ENCODE measurements around the gene RORC. TPM values are rescaled to one million over a fixed set of nuclear protein-coding genes. Genes with fewer than 3 reads are reported as not detected.
"Not testable (repeated sequence)": the region's sequence is repeated elsewhere in the genome, so short reads cannot be mapped to it uniquely, and the experiment has no call there.

Gene RORC
- total RNA-seq, 2 experiments from 2014 or later, result 3.8 to 3.9 TPM

GRCh38 chr1:151775894-151776664 is 55.5 kb downstream of the RORC start:
- no peaks in the 10 kb centered on the region for H3K9me3 Mint-ChIP-seq (ENCODE audit: low read depth)
- POLR2A ChIA-PET, result no interaction called here
- H3K36me3 Mint-ChIP-seq (ENCODE audit: low read depth), result peaks cover 11% of the 10 kb centered on the region
- no peak overlapping the region for H3K27ac Mint-ChIP-seq
- H3K4me3 Mint-ChIP-seq, result no peak overlapping the region
- no peaks in the 10 kb centered on the region for H3K4me1 Mint-ChIP-seq
- DNase-seq, result no peak
- CTCF ChIA-PET, result interaction anchor here (0.6 to 1.5 kb wide), 4 partner anchors 13 to 61 kb away, joined by 4 to 5 read pairs (median 4); partner anchors contain the start of gene TDRKH
- ATAC-seq, result no peak
- intact Hi-C loops (cut with DNase I, micrococcal nuclease), result no loop called here
- H3K27me3 Mint-ChIP-seq, result no peaks in the 10 kb centered on the region

DNA sequence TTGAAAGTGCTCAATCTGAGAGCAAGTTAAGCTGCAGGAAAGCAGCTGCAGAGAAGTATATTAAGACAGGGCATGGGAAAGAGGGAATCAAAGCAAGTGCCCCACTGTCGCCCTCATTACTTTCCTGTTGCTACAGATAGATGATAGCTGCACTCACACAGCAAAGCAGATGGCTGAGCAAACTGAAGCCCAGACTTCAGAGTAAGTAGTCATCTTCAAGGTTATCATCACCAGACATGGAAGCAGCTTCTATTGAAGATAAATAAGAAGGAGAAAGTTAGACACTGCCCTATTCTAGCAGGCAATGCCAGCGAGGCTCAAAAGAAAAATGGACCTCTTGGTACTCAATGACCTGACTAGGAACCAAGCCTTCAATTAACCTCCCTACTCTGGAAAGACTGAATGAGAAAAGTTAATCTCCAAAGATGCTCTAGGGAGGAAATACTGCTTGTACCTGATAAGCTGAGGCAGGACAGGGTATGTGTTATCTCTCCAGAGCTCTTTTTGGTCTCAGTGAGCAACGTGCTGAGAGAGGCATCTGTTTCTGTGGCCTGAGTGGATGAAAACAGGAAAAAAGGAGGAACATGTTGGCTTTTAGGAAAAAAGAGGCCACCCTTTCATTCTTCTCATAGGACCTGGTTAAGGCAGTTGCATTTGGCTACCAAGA is 57.2 kb downstream of the RORC start:
- intact Hi-C loops (cut with DNase I, micrococcal nuclease), result no loop called here
- H3K36me3 Mint-ChIP-seq (ENCODE audit: low read depth), result peaks cover 11% of the 10 kb centered on the region
- no peak overlapping the region for H3K27ac Mint-ChIP-seq
- H3K27me3 Mint-ChIP-seq, result no peaks in the 10 kb centered on the region
- ChIA-PET CTCF (interaction anchor here (0.6 to 1.5 kb wide), 2 partner anchors 16 to 37 kb away, joined by 4 read pairs; partner anchors contain the start of gene TDRKH), POLR2A (no interaction called here)
- H3K9me3 Mint-ChIP-seq (ENCODE audit: low read depth), result no peaks in the 10 kb centered on the region
- DNase-seq (no peak), ATAC-seq (no peak)
- H3K4me1 Mint-ChIP-seq, result no peaks in the 10 kb centered on the region
- no peak overlapping the region for H3K4me3 Mint-ChIP-seq

GRCh38 chr1:151773702-151774101 is 57.9 kb downstream of the RORC start:
- Mint-ChIP-seq H3K27ac (peak overlapping the region; percentile 5), H3K36me3 (ENCODE audit: low read depth) (peaks cover 5% of the 10 kb centered on the region), H3K27me3 (no peaks in the 10 kb centered on the region), H3K9me3 (ENCODE audit: low read depth) (no peaks in the 10 kb centered on the region), H3K4me1 (no peaks in the 10 kb centered on the region), H3K4me3 (no peak overlapping the region)
- ATAC-seq, result peak; percentile 55
- intact Hi-C loops (cut with DNase I, micrococcal nuclease), result no loop called here
- ChIA-PET POLR2A (interaction anchor here (0.8 kb wide), 1 partner anchor 34 kb away, joined by 3 read pairs; no protein-coding TSS in a partner anchor), CTCF (interaction anchor here (0.6 kb wide), 1 partner anchor 36 kb away, joined by 4 read pairs; no protein-coding TSS in a partner anchor)
- DNase-seq, result no peak

DNA sequence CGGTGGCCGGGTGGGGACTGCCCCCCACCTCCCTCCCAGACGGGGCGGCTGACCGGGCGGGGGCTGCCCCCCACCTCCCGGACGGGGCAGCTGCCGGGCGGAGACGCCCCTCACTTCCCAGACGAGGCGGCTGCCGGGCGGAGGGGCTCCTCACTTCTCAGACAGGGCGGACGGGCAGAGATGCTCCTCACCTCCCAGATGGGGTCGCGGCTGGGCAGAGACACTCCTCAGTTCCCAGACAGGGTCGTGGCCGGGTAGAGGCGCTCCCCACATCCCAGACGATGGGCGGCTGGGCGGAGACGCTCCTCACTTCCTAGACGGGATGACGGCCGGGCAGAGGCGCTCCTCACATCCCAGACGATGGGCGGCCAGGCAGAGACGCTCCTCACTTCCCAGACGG is 62.3 kb downstream of the RORC start:
- H3K36me3 Mint-ChIP-seq (ENCODE audit: low read depth); DNase-seq; H3K27me3 Mint-ChIP-seq; H3K9me3 Mint-ChIP-seq (ENCODE audit: low read depth); H3K4me1 Mint-ChIP-seq; CTCF ChIA-PET; ATAC-seq; H3K4me3 Mint-ChIP-seq; POLR2A ChIA-PET; intact Hi-C loops (cut with DNase I, micrococcal nuclease); H3K27ac Mint-ChIP-seq: not testable (repeated sequence)

DNA sequence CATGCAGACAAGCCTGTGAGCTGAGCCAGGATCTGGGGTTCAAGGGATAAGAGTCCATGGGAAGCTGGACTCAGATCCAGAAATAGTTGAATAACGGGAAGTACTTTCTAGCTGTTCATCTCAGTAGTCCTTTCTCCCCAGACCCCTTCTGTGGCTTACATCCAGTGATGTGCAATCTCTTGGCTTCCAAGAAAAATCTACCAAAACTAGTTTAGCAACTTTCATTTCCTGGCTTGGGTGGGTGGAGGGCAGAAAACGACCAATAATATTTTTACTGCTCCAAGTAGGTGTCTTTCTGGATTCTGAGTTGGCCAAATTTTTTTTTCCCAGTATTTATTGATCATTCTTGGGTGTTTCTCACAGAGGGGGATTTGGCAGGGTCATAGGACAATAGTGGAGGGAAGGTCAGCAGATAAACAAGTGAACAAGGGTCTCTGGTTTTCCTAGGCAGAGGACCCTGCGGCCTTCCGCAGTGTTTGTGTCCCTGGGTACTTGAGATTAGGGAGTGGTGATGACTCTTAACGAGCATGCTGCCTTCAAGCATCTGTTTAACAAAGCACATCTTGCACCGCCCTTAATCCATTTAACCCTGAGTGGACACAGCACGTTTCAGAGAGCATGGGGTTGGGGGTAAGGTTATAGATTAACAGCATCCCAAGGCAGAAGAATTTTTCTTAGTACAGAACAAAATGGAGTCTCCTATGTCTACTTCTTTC is 63.1 kb downstream of the RORC start:
- H3K9me3 Mint-ChIP-seq (ENCODE audit: low read depth); H3K36me3 Mint-ChIP-seq (ENCODE audit: low read depth); H3K27ac Mint-ChIP-seq; H3K4me3 Mint-ChIP-seq; ATAC-seq; H3K27me3 Mint-ChIP-seq; intact Hi-C loops (cut with DNase I, micrococcal nuclease); DNase-seq; POLR2A ChIA-PET: not testable (repeated sequence)
- CTCF ChIA-PET, result interaction anchor here (1.0 kb wide), 1 partner anchor 18 kb away, joined by 3 read pairs; no protein-coding TSS in a partner anchor
- H3K4me1 Mint-ChIP-seq, result peaks cover 12% of the 10 kb centered on the region

DNA sequence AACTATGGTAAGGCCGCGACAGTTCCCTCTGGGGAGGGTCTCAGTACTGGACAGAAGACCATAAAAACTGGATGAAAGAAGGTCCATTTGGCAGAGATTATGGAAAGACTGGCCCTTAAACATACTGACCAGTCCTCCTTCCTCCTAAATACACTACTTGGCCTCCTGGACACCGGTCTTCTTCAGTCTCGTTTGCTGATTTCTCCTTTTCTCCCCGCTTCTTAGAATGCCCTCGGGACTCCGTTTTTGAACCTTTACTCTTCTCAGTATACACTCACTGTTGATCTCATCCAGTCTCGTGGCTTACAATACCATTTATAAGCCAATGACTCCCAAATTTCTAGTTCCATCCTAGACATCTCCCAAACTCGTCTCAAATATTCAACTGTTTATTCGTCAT is 67.6 kb downstream of the RORC start:
- ChIA-PET POLR2A (interaction anchor here (1.0 kb wide), 1 partner anchor 58 kb away, joined by 4 read pairs; no protein-coding TSS in a partner anchor), CTCF (interaction anchor here (0.8 to 2.4 kb wide), 7 partner anchors 25 to 183 kb away, joined by 3 to 17 read pairs (median 4); partner anchors contain the start of gene TDRKH)
- H3K4me3 Mint-ChIP-seq, result peak overlapping the region; percentile 89
- H3K27me3 Mint-ChIP-seq, result no peaks in the 10 kb centered on the region
- DNase-seq (no peak), ATAC-seq (no peak)
- intact Hi-C loops (cut with DNase I, micrococcal nuclease), result loop anchor here (1.0 to 5.0 kb wide), 6 partner anchors 26 to 437 kb away; partner anchors contain the start of genes TDRKH (in 2 of the 2), C2CD4D (in 1 of the 2), PI4KB (in 1 of the 2) and PSMB4 (in 1 of the 2)
- H3K9me3 Mint-ChIP-seq (ENCODE audit: low read depth), result no peaks in the 10 kb centered on the region
- peaks cover 27% of the 10 kb centered on the region for H3K36me3 Mint-ChIP-seq (ENCODE audit: low read depth)
- peak overlapping the region; percentile 95 for H3K27ac Mint-ChIP-seq
- peaks cover 24% of the 10 kb centered on the region for H3K4me1 Mint-ChIP-seq

GRCh38 chr1:151762941-151763921 is 68.4 kb downstream of the RORC start, which contains the start of gene MRPL9:
Gene MRPL9, minus strand, starts transcription at chr1:151763496. Its CDS starts 17 bp downstream, at chr1:151763479.
- H3K4me1 Mint-ChIP-seq, result peaks cover 24% of the 10 kb centered on the region
- H3K4me3 Mint-ChIP-seq, result peak within 1 kb of the TSS; percentile 89
- peak; percentile 99 for ATAC-seq
- peak within 1 kb of the TSS; percentile 95 for H3K27ac Mint-ChIP-seq
- DNase-seq, result peak; percentile 94
- peaks cover 27% of the 10 kb centered on the region for H3K36me3 Mint-ChIP-seq (ENCODE audit: low read depth)
- H3K27me3 Mint-ChIP-seq, result no peaks in the 10 kb centered on the region
- intact Hi-C loops (cut with DNase I, micrococcal nuclease), result loop anchor here (1.0 to 5.0 kb wide), 6 partner anchors 27 to 436 kb away; partner anchors contain the start of genes TDRKH (in 2 of the 2), C2CD4D (in 1 of the 2), PI4KB (in 1 of the 2) and PSMB4 (in 1 of the 2)
- ChIA-PET POLR2A (interaction anchor here (0.6 to 1.4 kb wide), 5 partner anchors 26 to 562 kb away, joined by 3 to 7 read pairs (median 4); partner anchors contain the start of gene TDRKH), CTCF (interaction anchor here (0.6 to 2.4 kb wide), 14 partner anchors 14 to 391 kb away, joined by 3 to 17 read pairs (median 3); partner anchors contain the start of genes SELENBP1 and TDRKH)
- H3K9me3 Mint-ChIP-seq (ENCODE audit: low read depth), result no peaks in the 10 kb centered on the region

DNA sequence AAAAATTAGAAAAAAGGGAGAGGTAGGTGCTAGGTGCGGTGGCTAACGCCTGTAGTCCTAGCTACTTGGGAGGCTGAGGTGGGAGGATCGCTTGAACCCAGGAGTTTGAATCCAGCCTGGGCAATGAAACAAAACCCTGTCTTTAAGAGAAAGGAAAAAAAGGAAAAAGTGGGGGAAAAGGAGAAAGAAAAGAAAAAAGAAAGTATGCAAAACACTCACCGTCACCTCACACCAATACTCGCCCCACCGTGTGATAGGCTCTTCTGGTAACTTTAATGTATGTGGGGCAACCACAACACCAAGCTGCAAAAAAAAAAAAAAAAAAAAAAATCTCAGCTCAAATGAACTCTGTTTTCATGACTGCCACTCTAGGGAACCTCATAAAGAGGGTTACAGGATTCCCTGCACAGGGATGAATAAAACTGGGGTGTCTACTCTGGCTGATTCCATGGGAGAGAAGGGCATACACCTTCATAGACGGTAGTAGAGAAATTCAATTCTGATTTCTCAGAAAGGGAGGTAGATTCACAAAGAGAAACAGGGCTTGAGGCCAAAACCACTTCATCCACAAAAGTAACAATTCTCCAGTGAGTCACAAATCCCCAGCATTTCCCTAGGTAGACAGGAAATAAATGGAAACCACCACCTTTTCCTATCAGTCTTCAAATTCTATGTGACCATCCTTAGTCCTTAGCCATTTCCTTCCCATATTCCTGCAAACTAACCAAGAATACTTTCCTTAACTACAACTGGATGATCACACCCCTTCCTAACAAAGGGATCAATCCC is 70.8 kb downstream of the RORC start:
- H3K9me3 Mint-ChIP-seq (ENCODE audit: low read depth), result no peaks in the 10 kb centered on the region
- H3K4me1 Mint-ChIP-seq, result peaks cover 33% of the 10 kb centered on the region
- H3K36me3 Mint-ChIP-seq (ENCODE audit: low read depth), result peaks cover 30% of the 10 kb centered on the region
- H3K27ac Mint-ChIP-seq, result peak overlapping the region; percentile 42
- DNase-seq (no peak), ATAC-seq (no peak)
- ChIA-PET CTCF (no interaction called here), POLR2A (interaction anchor here (0.6 kb wide), 2 partner anchors 34 to 236 kb away, joined by 3 to 4 read pairs; no protein-coding TSS in a partner anchor)
- H3K27me3 Mint-ChIP-seq, result no peaks in the 10 kb centered on the region
- H3K4me3 Mint-ChIP-seq, result no peak overlapping the region
- intact Hi-C loops (cut with DNase I, micrococcal nuclease), result loop anchor here in 1 of 2 experiments (5.0 kb wide), 1 partner anchor 77 kb away; the partner anchor contains the start of gene C2CD4D

DNA sequence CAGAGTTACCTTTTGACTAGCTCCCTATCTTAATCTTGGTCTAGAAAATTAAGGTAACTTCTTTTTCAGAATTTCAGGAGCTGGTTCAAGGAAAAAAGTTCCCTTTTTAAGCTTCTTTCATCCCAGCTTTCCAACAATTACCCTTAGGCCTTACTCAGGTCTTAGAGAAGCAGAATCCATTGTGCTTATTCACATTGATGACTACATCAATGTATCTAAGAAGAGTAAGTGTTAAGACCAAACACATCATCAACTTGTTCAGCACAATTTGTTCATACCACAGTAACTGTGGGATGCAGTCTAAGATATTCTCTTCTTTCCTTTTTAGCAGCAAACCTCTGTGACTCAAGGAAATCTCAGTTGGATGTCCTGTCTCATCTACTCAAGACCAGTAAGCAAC is 72.4 kb downstream of the RORC start:
- H3K36me3 Mint-ChIP-seq (ENCODE audit: low read depth), result peaks cover 30% of the 10 kb centered on the region
- DNase-seq, result no peak
- ChIA-PET CTCF (interaction anchor here (0.6 to 1.2 kb wide), 3 partner anchors 16 to 377 kb away, joined by 3 read pairs; no protein-coding TSS in a partner anchor), POLR2A (interaction anchor here (1.1 kb wide), 1 partner anchor 62 kb away, joined by 3 read pairs; no protein-coding TSS in a partner anchor)
- H3K27ac Mint-ChIP-seq, result no peak overlapping the region
- ATAC-seq, result no peak
- no peak overlapping the region for H3K4me3 Mint-ChIP-seq
- intact Hi-C loops (cut with DNase I, micrococcal nuclease), result no loop called here
- peaks cover 28% of the 10 kb centered on the region for H3K4me1 Mint-ChIP-seq
- no peaks in the 10 kb centered on the region for H3K9me3 Mint-ChIP-seq (ENCODE audit: low read depth)
- H3K27me3 Mint-ChIP-seq, result no peaks in the 10 kb centered on the region

Measured in activated CD4-positive, alpha-beta T cell treated with anti-CD3 and anti-CD28 coated beads for 36 hours (primary cell).